HG03139 (cell line): Measurements from ENCODE around the gene CNTN5.

Source experiments
- ATAC-seq: cut with Tn5 transposase; IDR thresholded peaks from one replicate; pipeline ENCODE4 v1.9.1; 2021; ENCODE audit not compliant: unreplicated experiment

Gene CNTN5

DNA sequence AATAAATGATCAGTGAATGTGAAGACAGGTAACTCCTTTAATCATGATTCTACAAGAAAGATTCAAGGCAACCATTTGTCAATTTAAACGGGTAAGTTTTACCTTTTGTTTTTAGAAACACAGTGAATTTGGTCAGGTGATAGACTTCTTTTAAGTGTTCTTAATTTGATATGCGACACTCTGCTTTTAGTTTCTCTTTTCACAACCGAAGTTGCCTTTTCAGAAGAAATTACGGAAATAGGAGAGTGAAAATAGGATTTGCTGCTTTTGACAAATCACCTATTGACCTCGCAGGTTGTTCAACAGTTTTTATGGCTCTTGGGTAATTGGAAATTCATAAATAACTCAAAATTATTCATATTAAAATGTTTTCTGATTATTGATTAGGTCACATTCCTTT lies 142.1 kb downstream of the CNTN5 start:
- no peak for ATAC-seq

- ATAC-seq = no peak
Measured at GRCh38 chr11:99170591-99170990, 149.8 kb downstream of the CNTN5 start.

DNA sequence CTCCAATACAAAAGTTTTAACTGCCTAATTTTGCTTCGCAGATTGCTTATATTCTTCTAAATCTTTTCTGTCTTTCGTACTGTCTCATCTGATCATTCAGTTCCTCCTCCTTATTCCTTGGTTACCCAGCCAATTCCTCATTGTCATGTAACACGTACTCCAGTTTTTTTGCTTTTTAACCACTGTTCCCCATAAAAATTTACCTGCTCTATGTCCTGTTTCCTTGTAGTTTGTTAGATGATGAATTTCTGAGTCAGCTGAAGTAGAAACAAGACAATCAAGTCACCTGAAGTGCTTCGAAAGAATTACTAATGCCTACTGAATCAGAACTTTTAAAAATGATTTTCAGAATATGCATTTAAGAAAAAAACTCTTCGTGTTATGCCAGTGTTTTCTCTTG lies 150.6 kb downstream of the CNTN5 start:
- no peak for ATAC-seq

- ATAC-seq = no peak
Measured at GRCh38 chr11:99176430-99176829, 155.7 kb downstream of the CNTN5 start.

- no peak for ATAC-seq
Measured at GRCh38 chr11:99177446-99177845, 156.7 kb downstream of the CNTN5 start.

DNA sequence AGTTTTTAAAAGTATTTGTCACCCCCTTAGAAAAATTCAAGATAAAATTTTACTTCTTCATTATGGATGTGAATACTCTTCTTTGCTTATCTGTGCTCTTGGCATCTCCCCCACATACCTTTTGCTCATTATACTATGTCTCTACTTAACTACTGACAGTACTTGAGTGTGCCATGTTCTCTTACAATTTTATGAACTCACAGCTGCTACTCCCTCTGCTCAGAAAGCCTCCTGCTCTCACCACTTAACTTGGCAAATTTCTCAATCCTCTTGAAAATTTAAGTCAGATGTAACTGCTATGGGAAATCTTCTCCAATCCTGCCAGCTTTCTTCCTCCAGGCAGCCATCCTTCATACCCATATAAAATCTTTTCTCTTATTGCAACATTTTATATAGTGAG lies 163.4 kb downstream of the CNTN5 start:
- no peak for ATAC-seq

- no peak for ATAC-seq
Measured at GRCh38 chr11:99188221-99188620, 167.5 kb downstream of the CNTN5 start.

- no peak for ATAC-seq
Measured at GRCh38 chr11:99192716-99193115, 172.0 kb downstream of the CNTN5 start.

GRCh38 chr11:99197477-99197876 lies 176.7 kb downstream of the CNTN5 start:
- no peak for ATAC-seq

DNA sequence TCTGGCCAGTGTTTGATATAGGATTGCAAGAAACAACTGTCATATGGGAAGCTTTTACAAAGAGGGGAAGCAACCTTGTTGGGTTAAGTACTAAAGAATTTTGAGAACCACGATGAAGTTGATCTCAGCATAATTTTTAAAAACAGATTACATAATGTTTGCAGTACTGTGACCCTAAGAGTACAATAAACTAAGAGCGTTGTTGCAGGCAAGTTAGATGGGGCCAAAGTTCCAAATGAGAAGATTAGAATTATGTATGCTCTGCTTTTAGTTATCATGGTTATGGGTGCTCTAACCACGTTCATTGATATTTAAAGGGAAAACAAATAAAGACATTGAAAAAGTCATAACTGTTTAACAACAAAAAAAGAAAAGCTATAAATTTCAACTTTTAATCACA lies 177.5 kb downstream of the CNTN5 start:
- no peak for ATAC-seq

DNA sequence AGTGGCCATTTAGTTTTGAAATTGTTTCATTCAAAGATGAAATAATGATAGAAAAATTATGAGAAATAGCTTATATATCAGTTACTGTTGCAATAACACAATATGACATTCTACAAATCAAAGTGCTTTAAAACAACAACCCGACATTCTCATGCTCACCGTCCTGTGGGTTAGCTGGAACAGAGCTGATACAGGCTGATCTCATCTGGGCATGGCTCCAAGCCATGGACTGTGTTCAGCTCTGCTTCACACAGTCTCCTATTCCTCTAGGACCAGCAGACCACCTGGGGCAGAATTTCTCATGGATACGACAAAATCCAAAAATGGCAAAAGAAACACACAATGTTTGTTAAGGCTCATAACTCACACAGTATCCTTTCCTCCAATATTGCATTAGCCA lies 178.6 kb downstream of the CNTN5 start:
- ATAC-seq = no peak

GRCh38 chr11:99200720-99201119 lies 180.0 kb downstream of the CNTN5 start:
- ATAC-seq = no peak

DNA sequence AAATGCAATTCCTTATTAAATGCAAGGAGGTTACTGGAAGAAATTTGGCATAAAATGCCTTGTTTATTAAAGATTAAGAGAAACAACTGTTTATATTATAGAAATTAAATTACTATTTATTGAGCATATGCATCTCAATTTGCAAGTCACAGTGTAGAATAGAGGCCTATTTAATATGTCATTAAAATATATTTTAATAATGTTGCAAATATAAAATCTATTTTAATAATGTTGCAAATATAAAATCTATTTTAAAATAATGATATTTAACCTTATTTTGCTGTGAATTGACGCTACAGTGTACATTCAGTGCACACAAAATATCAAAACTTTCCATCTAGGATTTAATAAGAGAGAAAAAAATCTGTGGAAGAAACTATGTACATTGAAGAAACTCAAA lies 188.1 kb downstream of the CNTN5 start:
- no peak for ATAC-seq

GRCh38 chr11:99229544-99229943 lies 208.8 kb downstream of the CNTN5 start:
- ATAC-seq = no peak

DNA sequence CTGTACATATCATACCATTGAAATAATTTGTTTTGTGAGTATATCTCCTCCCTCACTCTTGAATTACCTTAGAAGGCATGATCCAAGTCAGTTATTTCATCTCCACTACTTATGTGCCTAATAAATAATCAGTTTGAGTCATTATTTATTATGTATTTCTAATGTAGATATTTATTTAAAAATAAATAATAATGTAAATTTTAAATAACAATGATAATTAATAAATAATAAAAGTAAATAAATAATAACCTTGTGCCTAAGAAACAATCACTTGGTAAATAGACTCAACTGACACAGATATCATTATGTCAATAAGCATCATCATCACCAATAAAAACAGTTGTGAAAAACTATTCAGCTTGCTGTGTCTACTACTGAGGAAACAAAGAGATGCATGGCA lies 213.8 kb downstream of the CNTN5 start:
- no peak for ATAC-seq

- no peak for ATAC-seq
Measured at GRCh38 chr11:99238401-99238800, 217.7 kb downstream of the CNTN5 start.

DNA sequence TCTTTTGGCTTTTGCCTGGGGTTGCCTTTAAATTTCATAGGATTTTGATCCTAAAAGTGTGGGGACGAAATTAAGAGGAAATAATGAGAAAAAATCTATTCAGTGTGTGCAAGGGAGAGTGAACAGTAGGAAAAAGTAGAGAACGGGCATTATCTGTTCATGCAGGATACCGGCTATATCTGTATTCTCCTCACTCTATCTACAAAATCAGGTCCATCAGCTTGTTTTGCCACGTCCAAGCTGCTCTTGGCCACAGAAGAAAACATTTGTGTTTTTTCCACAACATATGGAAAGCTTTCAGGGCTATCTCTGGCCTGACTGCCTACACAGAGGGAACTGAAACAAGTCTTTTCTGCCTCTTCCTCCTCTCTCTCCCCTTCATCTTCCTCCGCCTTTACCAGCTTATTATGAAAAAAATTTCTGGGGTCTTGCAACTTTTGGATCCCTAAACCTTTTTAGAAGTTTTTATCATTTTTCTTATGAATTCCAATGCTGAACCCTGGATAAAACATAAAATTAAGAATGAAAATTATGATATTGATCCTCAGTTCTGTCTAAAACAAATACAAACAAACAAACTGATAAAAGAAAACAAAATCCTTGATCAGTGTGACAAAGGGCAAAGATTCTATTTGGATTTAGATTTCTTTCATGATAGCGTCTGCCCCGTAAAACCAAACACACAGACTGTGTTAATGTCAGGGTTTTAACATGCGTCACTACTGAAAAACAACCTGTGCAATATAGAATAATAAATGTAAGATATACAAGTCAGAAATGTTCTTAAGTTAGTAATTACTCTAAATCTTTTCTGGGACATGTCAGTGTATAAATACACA lies 219.7 kb downstream of the CNTN5 start:
- ATAC-seq = no peak

DNA sequence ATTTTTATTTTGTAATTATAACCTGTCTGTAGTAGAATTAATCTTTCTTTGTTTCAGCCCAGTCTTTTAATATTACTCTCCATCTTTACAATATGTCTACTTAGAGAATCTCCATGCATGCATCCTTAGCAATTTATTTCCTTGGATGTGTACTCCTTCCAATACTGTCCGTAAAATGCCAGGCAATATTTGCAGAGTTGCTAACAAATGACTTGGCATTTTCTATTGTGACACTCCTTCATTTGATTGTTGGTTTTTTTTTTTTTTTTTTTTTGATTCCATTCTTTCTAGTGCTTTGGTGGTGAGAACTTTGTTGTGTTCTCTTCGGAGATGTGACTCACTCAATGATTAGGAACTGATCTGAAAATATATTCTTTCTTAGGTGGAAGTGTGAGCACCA lies 220.3 kb downstream of the CNTN5 start:
- no peak for ATAC-seq

- no peak for ATAC-seq
Measured at GRCh38 chr11:99244613-99245012, 223.9 kb downstream of the CNTN5 start.

- ATAC-seq = no peak
Measured at GRCh38 chr11:99246199-99246598, 225.4 kb downstream of the CNTN5 start.

DNA sequence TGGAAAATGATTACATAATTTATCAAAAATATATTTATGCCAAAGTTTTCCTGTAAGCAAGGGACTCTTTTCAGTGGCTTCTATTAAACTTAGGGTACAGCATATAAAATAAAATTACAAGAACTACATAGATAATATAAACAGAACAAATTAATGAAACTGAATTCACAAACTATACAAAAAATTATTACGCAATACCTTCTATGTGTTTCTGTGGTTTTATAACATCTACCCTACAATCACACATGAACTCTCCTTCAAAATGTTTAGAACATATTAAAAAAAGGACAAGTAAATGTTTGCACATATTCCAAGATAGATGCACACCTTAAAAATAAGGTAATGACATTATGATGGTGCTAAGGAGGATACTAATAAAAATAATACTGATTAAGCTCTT lies 235.9 kb downstream of the CNTN5 start:
- ATAC-seq = no peak

GRCh38 chr11:99257131-99257530 lies 236.4 kb downstream of the CNTN5 start:
- ATAC-seq = no peak

- ATAC-seq = no peak
Measured at GRCh38 chr11:99260696-99261095, 239.9 kb downstream of the CNTN5 start.
